Endothelial cell of umbilical vein (primary cell): ENCODE results near the gene FOXO1. TPM values are rescaled to one million over a fixed set of nuclear protein-coding genes. Genes with fewer than 3 reads are reported as not detected.

ENCODE experiments used
- BruUV-seq: library from RNA; stranded (reverse); fragments of 400-500 nt; replicated peaks from 2 replicates; lab custom pipeline; 2021; lab: Mats Ljungman, UMichigan
- CTCF ChIA-PET: fragments of 300-600, 350-600 bp; sonication (Branson Sonifier 250); formaldehyde crosslinking; loops from one replicate; lab custom pipeline; 2021; ENCODE audit warnings: antibody characterized with exemption, inconsistent platforms; lab: Charles Lee
- POLR2A ChIA-PET: fragments of 300-600, 350-600 bp; sonication (Branson Sonifier 250); formaldehyde crosslinking; loops from one replicate; lab custom pipeline; 2021; ENCODE audit warnings: antibody characterized with exemption, inconsistent platforms; lab: Charles Lee
- DNase-seq: peaks from one replicate; pipeline ENCODE4 v3.0.0-alpha.2; 2011; ENCODE audit warnings: low read depth, low spot score
- FAIRE-seq: peaks from 2 replicates; lab custom pipeline; 2011; peaks lifted over from hg19 to GRCh38; lab: Jason Lieb, UNC
- H2AFZ ChIP-seq: 2 replicates; pipeline ENCODE4 v1.6.0; 2012; ENCODE audit warnings: low read depth, low read length, control low read depth, inconsistent platforms
- H3K27ac ChIP-seq: 2 replicates; pipeline ENCODE4 v1.5.1; 2011; ENCODE audit warnings: low read depth, mild to moderate bottlenecking, control low read depth, low read length, moderate library complexity; ENCODE audit not compliant: insufficient read depth
- H3K27me3 ChIP-seq, 2 experiments: 2 replicates each; pipeline versions ENCODE4 v1.6.0 to v1.6.1; 2011; ENCODE audit warnings: low read length in 2 of 2, mixed read lengths in 1 of 2; ENCODE audit not compliant: control insufficient read depth in 2 of 2, insufficient read depth in 2 of 2
- H3K36me3 ChIP-seq, 2 experiments: 2 replicates in 1 of 2; 3 replicates in 1 of 2; pipeline ENCODE4 v1.5.1; 2011; ENCODE audit warnings: low read length in 2 of 2, mild to moderate bottlenecking in 1 of 2, moderate library complexity in 1 of 2; ENCODE audit not compliant: control insufficient read depth in 2 of 2, insufficient read depth in 2 of 2; ENCODE audit errors: extremely low read depth in 1 of 2
- H3K4me1 ChIP-seq: 3 replicates; pipeline ENCODE4 v1.5.1; 2011; ENCODE audit warnings: mild to moderate bottlenecking, low read length; ENCODE audit not compliant: control insufficient read depth, insufficient read depth; ENCODE audit errors: extremely low read depth
- H3K4me2 ChIP-seq: 2 replicates; pipeline ENCODE4 v1.6.1; 2011; ENCODE audit warnings: low read length, control low read depth, mixed read lengths; ENCODE audit not compliant: insufficient read depth
- H3K4me3 ChIP-seq, 3 experiments: fragments of 200-600 bp in 1 of 3; sonication (generic), shearing (Covaris generic) in 1 of 3; replicated peaks in 1 of 3; 2 replicates each; pipeline ENCODE4 v1.5.1; 2011 to 2016; ENCODE audit warnings: control low read depth in 3 of 3, low read length in 3 of 3, mild to moderate bottlenecking in 2 of 3, inconsistent platforms in 1 of 3, low read depth in 1 of 3, moderate library complexity in 1 of 3; ENCODE audit not compliant: insufficient read depth in 1 of 3
- H3K79me2 ChIP-seq: 2 replicates; pipeline ENCODE4 v1.6.0; 2012; ENCODE audit warnings: low read length, inconsistent platforms; ENCODE audit not compliant: control insufficient read depth, insufficient read depth
- H3K9ac ChIP-seq: replicated peaks from 2 replicates; pipeline ENCODE3; 2011; ENCODE audit warnings: low read length, control low read depth; ENCODE audit not compliant: insufficient read depth; ENCODE audit errors: extremely low read depth
- H3K9me1 ChIP-seq: replicated peaks from 3 replicates; pipeline ENCODE4 v1.6.0; 2011; ENCODE audit warnings: mild to moderate bottlenecking, low read length; ENCODE audit not compliant: control insufficient read depth, insufficient read depth; ENCODE audit errors: extremely low read depth
- H3K9me3 ChIP-seq: replicated peaks from 2 replicates; pipeline ENCODE4 v1.5.1; 2012; ENCODE audit warnings: low read length, inconsistent platforms; ENCODE audit not compliant: control insufficient read depth, insufficient read depth
- H4K20me1 ChIP-seq: replicated peaks from 2 replicates; pipeline ENCODE3; 2011; ENCODE audit warnings: mild to moderate bottlenecking, low read length; ENCODE audit not compliant: control insufficient read depth, insufficient read depth; ENCODE audit errors: extremely low read depth
- POLR2A ChIP-seq: IDR thresholded peaks from 2 replicates; pipeline ENCODE4 v1.6.1; 2012; ENCODE audit warnings: low read depth, mild to moderate bottlenecking, control low read depth, low read length
- dilution Hi-C: fragments of 300-500 bp; cut with MboI; formaldehyde crosslinking; loops from one replicate; pipeline ENCODE4 v1.15.0; 2019; ENCODE audit warnings: low sequenced_read_pairs; ENCODE audit not compliant: extremely low pct_ligation_motif_present
- intact Hi-C: fragments of 100-400 bp; cut with micrococcal nuclease; formaldehyde crosslinking; loops from one replicate; pipeline ENCODE4 v1.10.0; 2022
- polyA plus RNA-seq, 4 experiments: library from polyadenylated mRNA; depleted of rRNA in 3 of 4; stranded (reverse) in 3 of 4; unstranded in 1 of 4; fragments of >200 nt; gene quantifications; 2 replicates each; pipeline versions ENCODE4 v1.2.1 to v1.2.3, GENCODE V29; 2011 to 2012; ENCODE audit warnings: missing spikeins in 1 of 4
- total RNA-seq: library from RNA; stranded (reverse); gene quantifications from 2 replicates; pipeline ENCODE4 v1.2.3, GENCODE V29; 2021
- TF ChIP-seq, protein P1 (sequence below), 2 donors: IDR thresholded peaks; 1 replicate in 1 of 2; 2 replicates in 1 of 2; pipeline ENCODE4 v1.5.1; 2011; ENCODE audit warnings: low read length in 2 of 2, mild to moderate bottlenecking in 2 of 2, moderate library complexity in 2 of 2, control low read depth in 1 of 2, inconsistent platforms in 1 of 2, low read depth in 1 of 2; ENCODE audit not compliant: insufficient read depth in 1 of 2; ENCODE audit errors: extremely low read depth in 1 of 2

FOXO1 gene
- total and polyA plus RNA-seq, 2 donors (not counting 3 experiments of a cell fraction or from before 2014, with no cell fraction given), result 44.7 to 48.5 TPM

DNA sequence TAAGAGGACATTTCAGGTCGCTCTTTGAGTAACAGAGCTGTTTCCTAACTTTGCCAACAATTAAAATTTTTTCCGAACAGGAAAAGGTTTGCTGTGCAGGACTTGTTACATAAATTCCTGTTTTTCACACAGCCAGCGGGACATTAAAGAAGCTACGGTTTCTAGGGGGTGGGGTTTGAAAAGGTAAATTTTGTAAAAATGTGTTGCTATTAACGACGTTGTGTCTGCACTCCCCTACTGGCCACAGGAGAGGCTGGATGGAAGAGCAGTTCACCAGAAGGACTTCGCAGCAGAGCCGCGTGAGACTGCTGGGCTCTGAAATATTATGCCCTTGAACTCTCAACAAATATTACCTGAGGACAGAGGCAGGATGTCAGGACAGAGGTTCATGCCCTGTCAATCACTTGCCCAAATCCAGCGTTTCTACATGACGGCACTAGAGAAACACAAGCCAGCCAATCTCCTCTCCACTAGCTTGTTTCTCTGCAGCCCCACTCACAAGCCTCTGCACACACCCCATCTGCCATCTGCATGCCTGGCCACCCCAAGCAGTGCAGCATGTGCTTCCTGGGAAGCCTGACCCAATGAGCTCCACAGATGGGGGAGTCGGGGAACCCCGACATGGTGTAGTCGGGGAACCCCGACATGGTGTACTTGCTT, 102.0 kb downstream of the FOXO1 start:
- peak; percentile 91 for DNase-seq
- H4K20me1 ChIP-seq, result no peaks in the 10 kb centered on the region
- no peak overlapping the region for H2AFZ ChIP-seq
- intact Hi-C loops, result loop anchor here (2.0 kb wide), 1 partner anchor 22 kb away; no protein-coding TSS in a partner anchor
- H3K9me3 ChIP-seq, result no peaks in the 10 kb centered on the region
- peak overlapping the region; percentile 46 for H3K27ac ChIP-seq
- dilution Hi-C loops, result no loop called here
- peak overlapping the region; percentile 40 for H3K9ac ChIP-seq
- TF ChIP-seq, protein P1, sequence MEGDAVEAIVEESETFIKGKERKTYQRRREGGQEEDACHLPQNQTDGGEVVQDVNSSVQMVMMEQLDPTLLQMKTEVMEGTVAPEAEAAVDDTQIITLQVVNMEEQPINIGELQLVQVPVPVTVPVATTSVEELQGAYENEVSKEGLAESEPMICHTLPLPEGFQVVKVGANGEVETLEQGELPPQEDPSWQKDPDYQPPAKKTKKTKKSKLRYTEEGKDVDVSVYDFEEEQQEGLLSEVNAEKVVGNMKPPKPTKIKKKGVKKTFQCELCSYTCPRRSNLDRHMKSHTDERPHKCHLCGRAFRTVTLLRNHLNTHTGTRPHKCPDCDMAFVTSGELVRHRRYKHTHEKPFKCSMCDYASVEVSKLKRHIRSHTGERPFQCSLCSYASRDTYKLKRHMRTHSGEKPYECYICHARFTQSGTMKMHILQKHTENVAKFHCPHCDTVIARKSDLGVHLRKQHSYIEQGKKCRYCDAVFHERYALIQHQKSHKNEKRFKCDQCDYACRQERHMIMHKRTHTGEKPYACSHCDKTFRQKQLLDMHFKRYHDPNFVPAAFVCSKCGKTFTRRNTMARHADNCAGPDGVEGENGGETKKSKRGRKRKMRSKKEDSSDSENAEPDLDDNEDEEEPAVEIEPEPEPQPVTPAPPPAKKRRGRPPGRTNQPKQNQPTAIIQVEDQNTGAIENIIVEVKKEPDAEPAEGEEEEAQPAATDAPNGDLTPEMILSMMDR (IDR thresholded peaks at IDR 0.05; ENCODE audit: extremely low read depth in 1 of 2, insufficient read depth in 1 of 2, low read depth in 1 of 2, low read length in 2 of 2), result peak; percentile 29 to 54
- TF ChIP-seq POLR2A, result no peak
- ChIA-PET POLR2A (interaction anchor here (0.6 to 1.1 kb wide), 4 partner anchors 25 to 95 kb away, joined by 3 to 5 read pairs (median 4); no protein-coding TSS in a partner anchor), CTCF (interaction anchor here (0.8 to 1.7 kb wide), 16 partner anchors 8 to 782 kb away, joined by 3 to 10 read pairs (median 3); no protein-coding TSS in a partner anchor)
- no peaks in the 10 kb centered on the region for H3K9me1 ChIP-seq
- H3K36me3 ChIP-seq, result peaks cover 7 to 12% of the 10 kb centered on the region in 2 experiments
- no peaks in the 10 kb centered on the region for H3K27me3 ChIP-seq
- peak; percentile 12 for FAIRE-seq
- H3K4me2 ChIP-seq, result peak overlapping the region; percentile 67
- TSS peak; percentile 84 for BruUV-seq
- H3K4me3 ChIP-seq, result peak overlapping the region in 1 of 3 experiments; percentile 3
- peaks cover 86% of the 10 kb centered on the region for H3K79me2 ChIP-seq
- peaks cover 57% of the 10 kb centered on the region for H3K4me1 ChIP-seq
